Fibroblast of villous mesenchyme (primary cell): Measurements from ENCODE around the gene MEOX2. TPM values are rescaled to one million over a fixed set of nuclear protein-coding genes. Genes with fewer than 3 reads are reported as not detected.

Source experiments
- DNase-seq: peaks from one replicate; pipeline ENCODE4 v3.0.0-alpha.2; 2010; ENCODE audit warnings: low read depth
- H3K4me3 ChIP-seq: 2 replicates; pipeline ENCODE4 v1.5.1; 2011; ENCODE audit warnings: low read depth, mild to moderate bottlenecking, low read length
- total RNA-seq: library from RNA; depleted of rRNA; stranded (reverse); fragments of >200 nt; gene quantifications from 2 replicates; pipeline ENCODE4 v1.2.3, GENCODE V29; 2012
- TF ChIP-seq, protein P1 (sequence below): IDR thresholded peaks from 2 replicates; pipeline ENCODE4 v1.5.1; 2012; ENCODE audit warnings: low read depth, mild to moderate bottlenecking, low read length; ENCODE audit not compliant: insufficient read depth

Gene MEOX2
- total RNA-seq, 1 donor: not detected

DNA sequence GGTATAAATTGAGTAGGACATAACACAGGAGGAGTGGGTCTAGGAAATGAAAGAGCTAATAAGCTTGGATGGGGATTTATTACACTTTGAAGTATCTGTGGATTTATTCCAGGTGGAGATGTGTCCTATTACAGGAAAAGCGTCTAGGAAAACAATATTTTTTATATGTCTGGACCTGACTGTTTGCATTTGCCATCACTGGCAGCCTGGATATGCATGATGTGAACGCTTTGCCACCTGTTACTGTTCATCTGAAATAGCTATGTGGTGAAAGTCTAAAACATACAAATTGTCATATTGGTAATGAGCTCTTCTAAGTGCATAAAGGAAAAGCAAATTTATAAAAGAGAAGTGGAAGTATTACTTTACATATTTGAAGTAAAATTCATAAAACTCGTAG lies 93.1 kb downstream of the MEOX2 start:
- no peak for DNase-seq
- TF ChIP-seq, protein P1, sequence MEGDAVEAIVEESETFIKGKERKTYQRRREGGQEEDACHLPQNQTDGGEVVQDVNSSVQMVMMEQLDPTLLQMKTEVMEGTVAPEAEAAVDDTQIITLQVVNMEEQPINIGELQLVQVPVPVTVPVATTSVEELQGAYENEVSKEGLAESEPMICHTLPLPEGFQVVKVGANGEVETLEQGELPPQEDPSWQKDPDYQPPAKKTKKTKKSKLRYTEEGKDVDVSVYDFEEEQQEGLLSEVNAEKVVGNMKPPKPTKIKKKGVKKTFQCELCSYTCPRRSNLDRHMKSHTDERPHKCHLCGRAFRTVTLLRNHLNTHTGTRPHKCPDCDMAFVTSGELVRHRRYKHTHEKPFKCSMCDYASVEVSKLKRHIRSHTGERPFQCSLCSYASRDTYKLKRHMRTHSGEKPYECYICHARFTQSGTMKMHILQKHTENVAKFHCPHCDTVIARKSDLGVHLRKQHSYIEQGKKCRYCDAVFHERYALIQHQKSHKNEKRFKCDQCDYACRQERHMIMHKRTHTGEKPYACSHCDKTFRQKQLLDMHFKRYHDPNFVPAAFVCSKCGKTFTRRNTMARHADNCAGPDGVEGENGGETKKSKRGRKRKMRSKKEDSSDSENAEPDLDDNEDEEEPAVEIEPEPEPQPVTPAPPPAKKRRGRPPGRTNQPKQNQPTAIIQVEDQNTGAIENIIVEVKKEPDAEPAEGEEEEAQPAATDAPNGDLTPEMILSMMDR: no peak
- H3K4me3 ChIP-seq: no peak overlapping the region

DNA sequence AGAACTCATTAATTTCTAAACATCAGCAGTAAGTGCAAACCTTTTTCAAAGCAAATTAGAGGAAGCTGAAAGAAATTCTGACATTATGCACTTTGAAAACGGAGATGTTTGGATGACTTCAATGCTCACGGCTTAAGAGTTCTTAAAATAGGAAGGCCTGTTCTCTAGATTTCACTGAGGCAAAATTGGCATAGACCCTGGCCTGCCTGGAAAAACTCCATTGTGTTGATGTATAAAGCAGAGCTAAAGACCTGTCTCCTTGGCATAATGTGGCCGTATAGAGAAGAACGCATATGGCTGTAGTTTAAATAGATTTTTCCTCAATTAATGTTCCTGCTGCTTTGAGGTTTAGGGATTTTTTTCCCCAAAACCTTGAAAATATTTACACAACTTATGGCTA lies 100.2 kb downstream of the MEOX2 start:
- H3K4me3 ChIP-seq: no peak overlapping the region
- no peak for DNase-seq

DNA sequence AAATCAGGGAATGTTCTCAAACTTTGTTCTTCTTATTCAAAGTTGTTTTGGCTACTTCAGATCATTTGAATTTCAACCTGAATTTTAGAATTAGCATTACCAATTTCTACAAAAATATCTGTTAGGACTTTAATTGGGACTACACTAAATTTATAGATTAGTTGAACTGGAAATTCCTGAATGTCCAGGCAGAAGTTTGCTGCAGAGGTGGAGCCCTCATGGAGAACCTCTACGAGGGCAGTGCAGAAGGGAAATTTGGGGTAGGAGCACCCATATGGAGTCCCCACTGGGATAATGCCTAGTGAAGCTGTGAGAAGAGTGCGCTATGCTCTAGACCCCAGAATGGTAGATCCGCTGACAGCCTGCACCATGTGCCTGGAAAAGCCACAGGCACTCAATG lies 101.9 kb downstream of the MEOX2 start:
- TF ChIP-seq, protein P1: no peak

More for the DNA sequence above, 100.2 kb downstream of the MEOX2 start:
- TF ChIP-seq, protein P1: no peak

DNA sequence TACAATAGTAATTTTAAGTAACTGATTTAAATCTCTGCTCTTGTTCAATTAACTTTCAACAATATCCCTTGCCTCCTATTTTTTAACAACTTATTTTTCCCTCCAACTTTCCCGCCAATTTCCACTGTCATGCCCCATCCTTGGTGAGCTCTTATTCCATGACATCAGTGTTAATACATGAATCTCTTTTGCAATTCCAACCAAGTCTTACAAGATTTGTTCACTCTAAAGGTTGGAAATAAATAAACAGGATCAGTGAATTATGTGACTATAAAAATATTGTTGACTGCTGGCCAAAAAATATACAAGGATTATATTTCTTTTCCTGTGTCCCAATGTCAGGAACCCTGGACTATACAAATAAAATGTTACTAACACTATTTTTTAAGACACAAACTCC lies 103.7 kb downstream of the MEOX2 start:
- no peak for DNase-seq
- TF ChIP-seq, protein P1: no peak
- no peak overlapping the region for H3K4me3 ChIP-seq

More for the DNA sequence above, 101.9 kb downstream of the MEOX2 start:
- no peak for DNase-seq
- no peak overlapping the region for H3K4me3 ChIP-seq

DNA sequence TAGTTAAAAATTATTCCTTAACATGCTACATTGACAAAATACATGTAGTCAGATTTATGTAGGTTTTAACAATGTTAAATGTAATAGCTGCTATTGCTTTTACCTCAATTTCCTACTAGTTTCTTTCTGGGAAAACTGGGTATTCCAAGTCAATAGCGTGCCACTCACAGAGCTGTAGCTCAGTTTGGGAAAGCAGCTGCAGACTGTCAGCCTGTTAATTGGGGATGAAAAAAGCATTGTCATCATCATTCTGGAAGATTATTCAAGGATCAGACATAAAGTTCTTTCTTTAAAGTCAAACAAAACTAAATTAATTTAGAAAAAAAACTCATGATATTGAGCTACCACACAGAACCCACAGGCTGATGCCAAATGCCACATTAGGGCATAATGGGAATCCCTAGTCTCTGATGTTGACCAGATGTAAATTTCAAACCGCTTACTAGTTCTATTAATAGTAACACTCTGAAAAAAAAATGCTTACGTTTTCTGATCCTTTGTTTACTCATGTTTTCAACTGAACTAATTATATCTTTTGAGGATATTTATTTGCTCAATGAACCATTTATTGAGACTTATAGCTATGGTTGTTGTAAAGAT lies 105.0 kb downstream of the MEOX2 start:
- TF ChIP-seq, protein P1: no peak
- no peak for DNase-seq
- H3K4me3 ChIP-seq: no peak overlapping the region

DNA sequence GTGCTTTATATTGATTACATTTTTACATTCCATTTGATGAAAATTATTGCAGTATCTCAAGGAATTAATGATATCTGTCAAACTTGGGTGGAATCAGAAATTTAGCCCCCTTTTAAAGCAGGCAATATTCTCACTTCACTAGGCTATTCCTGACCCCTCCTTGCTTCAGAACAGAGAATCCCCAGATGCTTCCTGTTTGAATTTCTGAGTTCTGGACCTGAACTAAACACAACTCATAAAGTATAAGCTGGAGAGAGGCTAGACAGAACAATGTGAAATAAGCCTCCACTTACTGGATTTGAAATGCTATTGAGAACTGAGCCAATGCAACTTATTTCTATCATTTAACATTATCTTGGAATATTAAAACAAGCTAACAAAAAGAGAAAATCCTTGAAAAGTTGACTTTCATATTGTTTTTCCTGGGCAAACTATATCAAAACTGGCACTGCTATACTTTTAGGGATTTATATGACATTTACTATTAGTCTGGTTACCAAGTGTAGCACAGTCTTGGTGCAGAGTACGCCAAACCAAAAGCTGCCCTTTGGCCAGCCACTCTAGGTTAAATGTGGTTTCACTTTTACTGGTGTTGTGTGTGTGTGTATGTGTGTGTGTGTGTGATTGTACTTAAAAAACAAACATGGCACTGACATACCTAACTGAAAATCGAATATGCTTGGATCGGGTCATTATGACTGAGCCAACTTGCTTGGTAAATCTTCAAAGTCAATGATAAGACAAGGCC lies 105.7 kb downstream of the MEOX2 start:
- TF ChIP-seq, protein P1: no peak
- no peak for DNase-seq
- no peak overlapping the region for H3K4me3 ChIP-seq
